Kidney epithelial cell (primary cell): ENCODE data around the gene MAPT. TPM values are rescaled to one million over a fixed set of nuclear protein-coding genes. Genes with fewer than 3 reads are reported as not detected.

Source experiments
- DNase-seq: peaks from one replicate; pipeline ENCODE4 v3.0.0-alpha.2; 2010; ENCODE audit warnings: low read depth
- H3K27me3 ChIP-seq: 2 replicates; pipeline ENCODE4 v1.6.0; 2011; ENCODE audit warnings: low read length; ENCODE audit not compliant: control insufficient read depth, insufficient read depth
- H3K36me3 ChIP-seq: 2 replicates; pipeline ENCODE4 v1.5.1; 2011; ENCODE audit warnings: low read length; ENCODE audit not compliant: control insufficient read depth, insufficient read depth
- H3K4me3 ChIP-seq: 2 replicates; pipeline ENCODE4 v1.5.1; 2011; ENCODE audit warnings: low read depth, mild to moderate bottlenecking, control low read depth, low read length
- CTCF ChIP-seq: IDR thresholded peaks from 2 replicates; pipeline ENCODE4 v1.5.1; 2011; ENCODE audit warnings: mild to moderate bottlenecking, moderate library complexity, low read length, control low read depth, inconsistent platforms; ENCODE audit not compliant: insufficient read depth, poor library complexity, severe bottlenecking
- total RNA-seq: library from RNA; depleted of rRNA; stranded (reverse); fragments of >200 nt; gene quantifications from 2 replicates; pipeline ENCODE4 v1.2.3, GENCODE V29; 2015

The MAPT gene
- total RNA-seq, 1 donor from 2014 or later: 0.25 TPM

- no peak for DNase-seq
- Histone ChIP-seq H3K4me3 (no peak overlapping the region), H3K36me3 (no peaks in the 10 kb centered on the region), H3K27me3 (no peaks in the 10 kb centered on the region)
- no peak for TF ChIP-seq CTCF
Measured at GRCh38 chr17:46024590-46024989, 130.2 kb downstream of the MAPT start.

- no peak overlapping the region for H3K4me3 ChIP-seq
- TF ChIP-seq CTCF: no peak
- no peaks in the 10 kb centered on the region for H3K36me3 ChIP-seq
- no peaks in the 10 kb centered on the region for H3K27me3 ChIP-seq
- DNase-seq: no peak
Measured at GRCh38 chr17:46025060-46025459, 130.7 kb downstream of the MAPT start.

- Histone ChIP-seq H3K36me3 (no peaks in the 10 kb centered on the region), H3K4me3 (no peak overlapping the region), H3K27me3 (no peaks in the 10 kb centered on the region)
- no peak for TF ChIP-seq CTCF
- DNase-seq: no peak
Measured at GRCh38 chr17:46025510-46026165, 131.3 kb downstream of the MAPT start.

GRCh38 chr17:46026166-46027047 lies 132.1 kb downstream of the MAPT start:
- no peak for TF ChIP-seq CTCF
- DNase-seq: no peak
- Histone ChIP-seq H3K36me3 (peaks cover 2% of the 10 kb centered on the region), H3K4me3 (no peak overlapping the region), H3K27me3 (no peaks in the 10 kb centered on the region)

GRCh38 chr17:46027048-46027975 lies 133.0 kb downstream of the MAPT start:
- DNase-seq: no peak
- no peak overlapping the region for H3K4me3 ChIP-seq

More at GRCh38 chr17:46027048-46027975, 133.0 kb downstream of the MAPT start:
- H3K27me3 ChIP-seq: no peaks in the 10 kb centered on the region
- TF ChIP-seq CTCF: no peak
- H3K36me3 ChIP-seq: peaks cover 2% of the 10 kb centered on the region
